ENCODE measurements around the gene ATG3.

ATG3 gene

DNA sequence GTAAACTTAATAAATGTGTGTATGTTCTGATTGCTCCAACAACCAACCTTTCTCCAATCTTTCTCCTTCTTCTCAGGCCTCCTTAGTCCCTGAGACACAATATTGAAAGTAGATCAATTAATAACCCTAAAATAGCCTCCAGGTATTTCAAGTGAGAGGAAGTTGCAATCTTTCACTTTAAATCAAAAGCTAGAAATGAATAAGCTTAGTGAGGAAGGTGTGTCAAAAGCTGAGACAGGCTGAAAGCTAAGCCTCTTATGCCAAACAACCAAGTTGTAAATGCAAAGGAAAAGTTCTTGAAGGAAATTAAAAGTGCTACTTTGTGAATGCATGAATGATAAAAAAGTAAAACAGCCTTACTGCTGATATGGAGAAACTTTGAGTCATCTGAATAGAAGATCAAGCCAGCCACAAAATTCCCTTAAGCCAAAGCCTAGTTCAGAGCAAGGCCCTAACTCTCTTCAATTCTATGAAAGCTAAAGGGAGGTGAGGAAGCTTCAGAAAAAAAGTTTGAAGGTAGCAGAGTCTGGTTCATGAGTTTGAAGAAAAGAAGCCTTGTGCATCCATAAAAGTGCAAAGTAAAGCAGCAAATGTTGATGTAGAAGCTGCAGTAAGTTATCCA lies 40.6 kb upstream of the ATG3 start:
- no peak for DNase-seq (ENCODE audit: low read depth, low spot score)
- TF ChIP-seq, protein P1, sequence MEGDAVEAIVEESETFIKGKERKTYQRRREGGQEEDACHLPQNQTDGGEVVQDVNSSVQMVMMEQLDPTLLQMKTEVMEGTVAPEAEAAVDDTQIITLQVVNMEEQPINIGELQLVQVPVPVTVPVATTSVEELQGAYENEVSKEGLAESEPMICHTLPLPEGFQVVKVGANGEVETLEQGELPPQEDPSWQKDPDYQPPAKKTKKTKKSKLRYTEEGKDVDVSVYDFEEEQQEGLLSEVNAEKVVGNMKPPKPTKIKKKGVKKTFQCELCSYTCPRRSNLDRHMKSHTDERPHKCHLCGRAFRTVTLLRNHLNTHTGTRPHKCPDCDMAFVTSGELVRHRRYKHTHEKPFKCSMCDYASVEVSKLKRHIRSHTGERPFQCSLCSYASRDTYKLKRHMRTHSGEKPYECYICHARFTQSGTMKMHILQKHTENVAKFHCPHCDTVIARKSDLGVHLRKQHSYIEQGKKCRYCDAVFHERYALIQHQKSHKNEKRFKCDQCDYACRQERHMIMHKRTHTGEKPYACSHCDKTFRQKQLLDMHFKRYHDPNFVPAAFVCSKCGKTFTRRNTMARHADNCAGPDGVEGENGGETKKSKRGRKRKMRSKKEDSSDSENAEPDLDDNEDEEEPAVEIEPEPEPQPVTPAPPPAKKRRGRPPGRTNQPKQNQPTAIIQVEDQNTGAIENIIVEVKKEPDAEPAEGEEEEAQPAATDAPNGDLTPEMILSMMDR (IDR thresholded peaks at IDR 0.05; ENCODE audit: insufficient read depth, low read length, missing control alignments) = no peak
- ChIA-PET POLR2A (no interaction called here), CTCF (interaction anchor here (1.0 to 5.1 kb wide), 2 partner anchors 16 to 20 kb away, joined by 3 to 36 read pairs; no protein-coding TSS in a partner anchor)
- H3K4me3 ChIP-seq (ENCODE audit: low read depth, low read length) = no peak overlapping the region

DNA sequence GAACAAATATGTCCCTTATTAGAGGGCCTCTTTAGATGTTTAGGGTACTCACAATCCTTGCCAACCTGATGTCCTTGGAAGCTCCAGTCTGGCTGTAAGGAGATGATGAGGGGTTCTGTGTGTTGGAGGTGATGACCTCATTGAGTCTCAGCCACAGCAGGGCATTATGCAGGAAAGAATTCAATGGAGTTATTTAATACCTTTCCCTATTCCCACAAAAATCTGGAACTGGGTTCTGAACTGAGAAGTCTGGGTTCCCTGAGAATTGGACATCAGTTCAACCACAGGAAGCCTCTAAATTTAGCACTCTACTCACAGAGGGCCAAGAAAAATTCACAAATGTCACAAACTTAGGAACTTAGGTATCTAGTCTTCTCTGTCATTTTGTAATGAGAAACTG lies 37.0 kb upstream of the ATG3 start:
- TF ChIP-seq, protein P1 (IDR thresholded peaks at IDR 0.05; ENCODE audit: insufficient read depth, low read length, missing control alignments) = no peak
- CTCF ChIA-PET = interaction anchor here (5.1 kb wide), 1 partner anchor 16 kb away, joined by 36 read pairs; no protein-coding TSS in a partner anchor
- DNase-seq (ENCODE audit: low read depth, low spot score) = no peak
- H3K4me3 ChIP-seq (ENCODE audit: low read depth, low read length) = no peak overlapping the region
- POLR2A ChIA-PET = no interaction called here

- H3K4me3 ChIP-seq (ENCODE audit: low read depth, low read length) = no peak overlapping the region
- CTCF ChIA-PET = interaction anchor here (2.8 kb wide), 1 partner anchor 15 kb away, joined by 16 read pairs; no protein-coding TSS in a partner anchor
- TF ChIP-seq, protein P1 (IDR thresholded peaks at IDR 0.05; ENCODE audit: insufficient read depth, low read length, missing control alignments) = no peak
- POLR2A ChIA-PET = no interaction called here
- no peak for DNase-seq (ENCODE audit: low read depth, low spot score)
Measured at GRCh38 chr3:112597945-112598344, 36.2 kb upstream of the ATG3 start.

- POLR2A ChIA-PET = no interaction called here
- TF ChIP-seq, protein P1 (IDR thresholded peaks at IDR 0.05; ENCODE audit: insufficient read depth, low read length, missing control alignments) = no peak
Measured at GRCh38 chr3:112594856-112595255, 33.1 kb upstream of the ATG3 start.

GRCh38 chr3:112593258-112593657 lies 31.5 kb upstream of the ATG3 start:
- TF ChIP-seq, protein P1 (IDR thresholded peaks at IDR 0.05; ENCODE audit: insufficient read depth, low read length, missing control alignments) = no peak
- DNase-seq (ENCODE audit: low read depth, low spot score) = no peak
- POLR2A ChIA-PET = no interaction called here
- no peak overlapping the region for H3K4me3 ChIP-seq (ENCODE audit: low read depth, low read length)
- CTCF ChIA-PET = interaction anchor here (0.6 to 1.5 kb wide), 2 partner anchors 11 to 13 kb away, joined by 3 to 4 read pairs; no protein-coding TSS in a partner anchor

More at GRCh38 chr3:112594856-112595255, 33.1 kb upstream of the ATG3 start:
- CTCF ChIA-PET = interaction anchor here (0.7 to 1.6 kb wide), 3 partner anchors 8 to 12 kb away, joined by 3 to 4 read pairs (median 3); no protein-coding TSS in a partner anchor
- no peak for DNase-seq (ENCODE audit: low read depth, low spot score)
- no peak overlapping the region for H3K4me3 ChIP-seq (ENCODE audit: low read depth, low read length)

DNA sequence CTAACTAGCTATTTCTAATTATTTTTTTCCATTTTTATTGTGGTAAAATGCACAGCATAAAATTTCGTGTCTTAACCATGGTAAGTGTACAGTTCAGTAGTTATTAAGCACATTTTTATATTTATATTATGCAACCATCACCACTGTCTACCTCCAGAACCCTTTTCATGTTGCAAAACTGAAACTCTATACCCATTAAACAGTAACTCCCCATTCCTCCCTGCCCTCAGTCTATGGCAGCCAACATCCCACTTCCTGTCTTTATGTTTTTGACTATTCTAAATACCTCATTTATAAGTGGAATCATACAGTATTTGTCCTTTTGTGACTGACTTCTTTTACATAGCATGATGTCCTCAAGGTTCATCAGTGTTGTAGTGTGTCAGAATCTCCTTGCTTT lies 25.6 kb upstream of the ATG3 start:
- ChIA-PET CTCF (interaction anchor here (0.6 to 3.0 kb wide), 5 partner anchors 8 to 393 kb away, joined by 3 to 8 read pairs (median 4); no protein-coding TSS in a partner anchor), POLR2A (no interaction called here)
- DNase-seq (ENCODE audit: low read depth, low spot score) = no peak
- H3K4me3 ChIP-seq (ENCODE audit: low read depth, low read length) = no peak overlapping the region
- TF ChIP-seq, protein P1 (IDR thresholded peaks at IDR 0.05; ENCODE audit: insufficient read depth, low read length, missing control alignments) = no peak

Measured in AG04449 (cell line).